Suppressor macrophage (primary cell): ENCODE data around the gene CHM.

Experiments
- DNase-seq, 4 experiments: peaks; one replicate each; pipeline ENCODE4 v3.0.0-alpha.2; 2020 to 2022

The CHM gene

GRCh38 chrX:85903692-85904471 is 143.5 kb downstream of the CHM start:
- DNase-seq, result no peak

GRCh38 chrX:85897362-85898126 is 149.8 kb downstream of the CHM start:
- no peak for DNase-seq

GRCh38 chrX:85882601-85883000 is 164.8 kb downstream of the CHM start:
- peak; percentile 26 to 72 (median 51) for DNase-seq

GRCh38 chrX:85870585-85870984 is 176.8 kb downstream of the CHM start:
- no peak for DNase-seq

GRCh38 chrX:85865324-85865723 is 182.0 kb downstream of the CHM start:
- DNase-seq, result no peak

- no peak for DNase-seq
Measured at GRCh38 chrX:85859426-85859825, 187.9 kb downstream of the CHM start.

- DNase-seq, result peak in 3 of 4 experiments; percentile 1 to 14 (median 14)
Measured at GRCh38 chrX:85851418-85851817, 195.9 kb downstream of the CHM start.

GRCh38 chrX:85836868-85837267 is 210.5 kb downstream of the CHM start:
- DNase-seq, result no peak

- DNase-seq, result no peak
Measured at GRCh38 chrX:85828771-85829170, 218.6 kb downstream of the CHM start.

GRCh38 chrX:85815203-85815751 is 232.1 kb downstream of the CHM start:
- DNase-seq, result no peak
